DLD1 (cell line): ENCODE data around the gene DDX1.

ENCODE experiments used
- in situ Hi-C: cut with HindIII; loops from 2 replicates; pipeline ENCODE4 v1.10.0; 2017; ENCODE audit warnings: low sequenced_read_pairs

DDX1 gene

DNA sequence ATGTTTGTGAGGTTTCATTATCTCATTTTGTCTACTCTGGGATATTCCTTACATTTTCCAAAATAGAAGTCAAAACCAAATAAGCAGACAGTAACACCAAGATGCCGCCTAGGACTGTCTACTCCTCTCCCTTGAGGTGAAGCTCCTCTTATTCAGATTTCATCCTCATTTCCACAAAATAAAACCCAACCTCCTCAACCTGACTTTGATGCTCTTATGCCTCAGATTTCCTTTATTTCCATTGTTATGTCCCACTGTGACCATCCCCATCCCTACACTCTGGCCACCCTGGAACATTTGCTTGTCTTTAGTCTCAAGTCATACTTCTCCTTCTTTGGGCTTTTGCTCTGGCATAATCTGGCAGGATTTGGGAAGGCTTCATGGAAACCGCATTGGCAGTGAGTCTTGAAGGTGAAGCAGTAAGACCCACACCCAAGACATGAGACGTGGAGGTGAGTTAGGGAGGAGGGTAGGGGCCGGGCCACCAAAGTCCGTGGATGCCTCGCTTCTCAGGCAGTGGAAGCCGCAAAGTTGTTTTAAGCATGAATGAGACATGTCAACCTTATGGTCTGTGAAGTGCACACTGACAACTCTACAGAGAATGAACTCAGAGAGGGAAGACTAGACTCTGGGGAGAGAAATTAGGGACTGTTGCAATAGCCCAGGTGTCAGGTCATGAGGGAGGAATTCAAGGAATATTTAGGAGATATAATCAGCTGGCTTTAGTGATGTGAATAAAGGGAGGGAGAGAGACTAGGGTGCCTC is 63.6 kb downstream of the DDX1 start:
- in situ Hi-C loops: no loop called here

DNA sequence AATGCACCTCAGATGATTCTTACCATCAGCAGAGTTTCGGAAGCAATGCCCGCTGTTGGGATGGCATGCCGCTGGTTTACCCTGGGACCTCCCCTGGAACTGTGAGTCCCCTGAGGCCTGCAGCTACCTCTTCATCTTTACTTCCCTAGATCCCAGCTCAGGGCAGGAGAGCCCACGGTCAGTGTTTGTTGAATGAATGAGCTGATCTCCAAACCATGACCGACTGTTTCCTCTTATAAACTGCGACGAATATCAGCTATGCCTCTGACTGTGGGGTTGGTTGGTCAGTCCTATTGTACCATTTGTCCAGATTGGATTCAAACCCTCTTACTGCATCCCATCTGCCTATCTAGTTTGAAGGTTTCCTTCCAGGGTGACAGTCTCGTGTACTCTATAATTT is 64.4 kb downstream of the DDX1 start:
- in situ Hi-C loops: no loop called here

DNA sequence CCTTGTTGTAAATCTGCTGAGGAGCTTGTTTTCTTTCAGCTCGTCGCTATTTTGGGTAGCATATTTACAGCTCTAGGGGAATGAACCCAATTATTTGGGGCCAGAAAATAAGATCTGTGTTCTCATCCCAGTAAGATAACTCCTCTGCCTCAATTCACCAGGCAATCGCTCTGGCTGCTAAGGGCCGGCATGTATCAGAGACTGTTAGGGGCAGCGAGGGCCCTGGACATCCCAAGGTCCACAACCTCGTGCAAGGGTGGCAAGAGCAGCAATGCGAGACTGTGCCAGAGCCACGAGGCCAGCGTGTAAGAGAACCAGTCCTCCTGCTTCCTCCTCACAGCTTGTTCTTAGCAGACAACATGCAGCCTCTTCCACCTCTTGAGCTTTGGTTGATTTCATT is 66.1 kb downstream of the DDX1 start:
- in situ Hi-C loops: no loop called here

DNA sequence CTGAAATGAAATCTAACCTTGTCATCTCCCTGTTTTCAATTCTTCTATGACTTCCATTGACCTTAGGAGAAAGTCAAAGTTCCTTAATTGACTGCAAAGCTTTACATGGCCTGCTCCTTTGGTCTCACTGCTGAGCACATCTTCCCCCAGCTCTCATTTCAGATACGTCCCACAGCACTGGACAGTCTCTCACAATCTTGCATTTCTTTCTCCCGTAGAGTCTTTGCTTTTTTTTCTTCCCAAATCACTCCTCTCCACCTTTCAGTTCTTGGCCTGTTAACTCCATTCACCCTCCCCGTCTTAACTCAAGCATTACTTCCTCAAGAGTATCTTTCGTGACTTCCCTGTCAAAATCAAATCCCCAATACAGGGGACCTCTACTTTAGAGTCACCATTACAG is 67.2 kb downstream of the DDX1 start:
- in situ Hi-C loops: no loop called here

DNA sequence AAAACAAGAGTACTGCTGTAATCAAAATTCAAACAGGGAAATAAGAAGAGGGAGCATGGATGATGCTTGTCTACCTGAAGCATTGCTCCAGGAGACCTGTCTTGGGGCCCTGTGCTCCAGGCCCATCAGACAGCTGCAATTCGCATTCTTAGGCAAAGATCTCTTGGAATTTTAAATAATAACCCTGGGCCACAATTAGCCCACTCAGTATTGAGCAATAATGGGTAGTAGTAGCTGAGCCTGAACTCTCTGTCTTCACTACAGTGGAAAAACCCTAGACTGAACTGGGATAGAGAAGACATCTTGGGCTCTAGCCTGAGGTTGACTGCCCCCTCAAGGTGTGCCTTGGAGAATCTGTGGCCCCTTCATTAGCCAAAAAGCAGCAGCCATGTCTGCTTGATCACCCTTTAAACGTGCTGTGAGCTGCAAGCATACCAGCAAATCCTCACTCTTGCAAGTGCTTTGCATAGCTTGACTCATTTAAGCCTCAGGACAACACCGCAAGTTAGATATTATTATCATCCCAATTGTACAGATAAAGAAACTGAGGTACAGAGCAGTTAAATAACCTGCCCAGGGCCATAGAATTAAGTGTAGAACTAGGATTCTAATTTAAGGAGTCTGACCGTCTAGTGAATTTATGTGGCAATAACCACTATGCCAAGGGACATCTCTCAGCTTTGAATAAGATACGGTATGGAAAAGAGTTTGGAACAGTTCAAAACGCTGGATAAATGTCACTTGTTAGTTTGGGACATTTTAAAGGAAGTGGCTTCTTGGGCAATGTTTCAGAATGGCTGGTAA is 69.0 kb downstream of the DDX1 start:
- in situ Hi-C loops: no loop called here

DNA sequence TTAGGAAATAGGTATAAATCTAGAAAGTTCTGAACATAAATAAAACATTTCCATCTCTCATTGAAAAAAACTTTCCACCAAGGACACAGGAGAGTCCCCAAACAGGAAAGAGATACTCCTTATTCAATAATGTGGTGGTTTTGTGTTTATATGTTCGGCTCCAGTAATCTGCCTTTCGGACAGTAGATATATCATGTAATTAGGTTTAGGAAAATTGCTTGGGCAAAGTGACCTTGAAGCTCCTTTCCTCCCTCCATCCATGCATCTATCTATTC is 69.6 kb downstream of the DDX1 start:
- in situ Hi-C loops: no loop called here

DNA sequence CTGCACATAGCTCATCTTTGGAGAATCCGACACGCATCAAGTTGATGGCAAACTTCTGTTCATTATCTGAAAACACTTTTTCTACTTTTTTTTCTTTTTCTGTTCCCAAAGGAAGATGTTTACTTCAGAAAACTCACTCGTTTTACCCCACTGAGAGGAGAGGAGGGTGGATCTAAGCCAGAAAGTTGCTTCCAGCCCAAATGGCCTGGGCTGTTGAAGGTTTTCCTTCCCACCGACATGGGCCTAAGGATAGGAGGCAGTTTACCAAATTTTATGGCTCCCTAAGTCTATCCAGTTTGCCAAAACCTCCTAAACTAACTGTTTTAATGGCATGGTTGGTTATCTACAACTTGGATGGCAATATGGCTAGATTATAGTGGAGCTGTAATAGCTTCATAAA is 70.4 kb downstream of the DDX1 start:
- in situ Hi-C loops: no loop called here

DNA sequence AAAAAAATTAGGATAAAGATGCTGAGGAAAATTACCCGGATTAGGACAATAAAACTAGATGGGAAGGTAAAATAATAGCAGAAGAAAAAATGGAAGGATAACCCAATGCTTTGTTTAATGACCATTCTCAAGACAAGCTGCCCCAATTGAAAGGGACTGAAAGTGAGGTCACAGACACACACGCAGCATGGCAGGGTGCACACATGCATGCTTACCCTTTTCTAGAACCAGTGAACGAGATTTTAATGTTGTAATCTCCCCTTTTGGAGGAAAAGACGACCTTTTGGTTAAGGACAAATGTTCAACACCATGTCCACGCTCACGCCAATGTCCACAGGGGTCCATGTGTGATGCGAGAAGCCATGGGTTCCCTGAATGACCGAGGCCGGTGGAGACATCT is 70.9 kb downstream of the DDX1 start:
- in situ Hi-C loops: no loop called here

DNA sequence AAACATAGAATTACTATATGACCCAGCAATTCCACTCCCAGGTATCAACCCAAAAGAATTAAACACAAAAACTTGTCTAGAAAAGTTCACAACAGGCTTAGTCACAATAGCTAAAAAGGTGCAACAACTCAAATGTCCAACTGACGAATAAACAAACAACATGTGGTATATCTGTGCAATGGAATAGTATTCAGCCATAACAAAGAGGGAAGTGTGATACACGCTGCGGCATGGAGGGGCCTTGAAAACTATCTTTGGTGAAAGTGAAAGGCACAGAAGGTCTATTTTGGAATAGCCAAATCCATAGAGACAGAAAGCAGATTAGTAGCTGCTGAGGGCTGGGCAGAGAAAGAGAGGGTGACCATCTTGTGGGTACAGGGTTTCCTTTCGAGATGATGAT is 72.1 kb downstream of the DDX1 start:
- in situ Hi-C loops: no loop called here

DNA sequence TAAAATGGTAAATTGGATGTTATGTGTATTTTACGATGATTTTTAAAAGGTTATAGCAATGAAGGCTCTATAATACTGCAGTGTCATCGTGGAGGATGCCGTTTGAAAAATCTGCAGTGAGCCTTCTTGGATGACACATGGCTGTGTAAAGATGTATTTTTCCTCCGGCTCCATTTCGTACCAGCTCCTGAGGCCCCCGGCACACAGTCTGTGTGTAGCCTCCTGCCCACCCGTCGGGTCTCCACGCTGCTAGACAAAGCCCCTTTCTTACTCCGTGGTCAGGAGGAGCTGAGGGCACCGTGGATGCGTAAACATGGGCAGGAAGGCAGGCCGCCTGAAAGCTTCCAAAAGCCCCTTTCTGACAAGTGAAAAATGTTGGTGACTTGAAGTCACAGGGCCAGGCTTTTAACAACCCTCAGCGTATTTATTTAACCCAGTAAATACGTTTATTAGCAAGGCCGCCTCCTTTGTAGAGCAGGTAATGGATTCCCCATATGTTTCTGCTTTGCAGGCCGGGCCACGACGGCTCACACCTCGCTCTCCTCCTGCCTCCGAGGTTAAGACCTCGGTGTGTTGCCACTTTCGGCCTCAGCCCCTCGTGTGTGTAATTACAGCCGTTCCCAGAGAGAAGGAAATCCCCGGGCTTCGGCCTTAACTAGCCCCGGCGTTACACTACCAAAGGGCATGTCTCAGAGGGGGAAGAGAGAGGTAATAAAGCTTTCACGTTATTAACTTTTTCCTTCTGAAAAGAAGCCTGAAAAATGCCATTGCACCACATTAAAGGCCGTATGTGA is 72.8 kb downstream of the DDX1 start:
- in situ Hi-C loops: no loop called here

DNA sequence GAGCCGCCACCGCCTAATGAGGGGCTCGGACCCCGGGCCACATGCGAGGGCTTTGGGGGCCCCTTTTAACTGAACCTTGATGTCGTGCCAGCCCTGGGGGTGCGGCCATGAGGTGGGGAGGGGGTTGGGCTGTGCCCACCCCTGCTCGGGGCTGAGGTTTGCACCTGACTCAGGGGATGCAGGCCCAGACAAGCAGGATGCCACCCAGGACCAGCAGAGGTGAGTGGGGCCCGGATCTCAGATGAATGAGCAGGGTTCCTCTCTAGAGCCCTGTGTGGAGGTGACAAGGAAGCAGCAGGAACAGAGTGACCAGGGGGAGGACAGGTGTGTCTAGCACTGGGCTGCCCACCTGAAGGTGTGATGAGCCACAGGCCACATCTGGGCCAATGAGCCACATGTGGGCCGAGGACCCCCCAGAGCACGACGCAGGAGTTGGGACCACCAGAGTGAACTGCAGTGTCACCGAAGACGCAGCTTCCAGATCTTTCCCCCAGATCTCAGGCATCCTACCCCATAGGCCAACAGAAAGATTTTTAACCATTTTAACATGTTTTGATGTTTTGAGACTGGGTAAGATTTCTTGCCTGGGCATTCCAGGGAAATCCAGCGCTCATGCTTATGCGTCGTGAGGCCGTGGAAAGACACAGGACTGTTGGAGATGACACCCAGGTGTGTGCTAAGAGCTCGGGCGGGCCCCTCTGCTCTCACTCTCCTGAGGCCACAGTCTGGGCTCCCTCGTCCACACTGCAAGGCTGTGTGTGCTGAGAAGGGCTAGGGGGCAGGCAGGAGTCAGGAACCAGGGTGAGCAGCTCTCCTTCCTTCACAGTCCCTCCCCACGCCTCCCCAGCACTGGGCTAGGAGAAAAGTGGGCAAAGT is 73.6 kb downstream of the DDX1 start:
- in situ Hi-C loops: no loop called here

DNA sequence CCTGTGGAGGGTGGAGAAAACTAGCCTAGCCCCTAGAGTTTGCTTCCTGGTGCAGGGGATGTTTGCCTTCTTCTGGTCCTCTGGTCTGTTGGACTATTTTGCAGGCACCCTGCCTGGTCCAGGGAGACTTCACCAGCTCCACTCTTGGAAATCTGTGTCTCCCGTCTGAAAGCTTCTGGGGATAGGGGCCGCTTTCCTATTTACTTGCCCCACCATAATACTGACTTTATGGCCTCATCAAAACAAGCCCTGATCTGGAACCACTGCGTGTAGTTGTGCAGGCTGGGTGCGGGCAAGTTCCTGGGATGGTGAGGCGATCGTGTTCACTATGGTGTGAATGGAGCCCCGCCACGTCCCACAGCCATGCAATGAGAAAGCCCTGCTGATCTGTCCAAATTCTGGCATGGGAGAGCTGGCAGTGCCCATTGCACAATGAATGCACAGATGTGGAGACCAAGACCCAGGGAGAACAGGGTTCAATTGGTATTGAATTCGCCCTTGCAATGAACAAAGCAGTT is 74.3 kb downstream of the DDX1 start:
- in situ Hi-C loops: no loop called here

DNA sequence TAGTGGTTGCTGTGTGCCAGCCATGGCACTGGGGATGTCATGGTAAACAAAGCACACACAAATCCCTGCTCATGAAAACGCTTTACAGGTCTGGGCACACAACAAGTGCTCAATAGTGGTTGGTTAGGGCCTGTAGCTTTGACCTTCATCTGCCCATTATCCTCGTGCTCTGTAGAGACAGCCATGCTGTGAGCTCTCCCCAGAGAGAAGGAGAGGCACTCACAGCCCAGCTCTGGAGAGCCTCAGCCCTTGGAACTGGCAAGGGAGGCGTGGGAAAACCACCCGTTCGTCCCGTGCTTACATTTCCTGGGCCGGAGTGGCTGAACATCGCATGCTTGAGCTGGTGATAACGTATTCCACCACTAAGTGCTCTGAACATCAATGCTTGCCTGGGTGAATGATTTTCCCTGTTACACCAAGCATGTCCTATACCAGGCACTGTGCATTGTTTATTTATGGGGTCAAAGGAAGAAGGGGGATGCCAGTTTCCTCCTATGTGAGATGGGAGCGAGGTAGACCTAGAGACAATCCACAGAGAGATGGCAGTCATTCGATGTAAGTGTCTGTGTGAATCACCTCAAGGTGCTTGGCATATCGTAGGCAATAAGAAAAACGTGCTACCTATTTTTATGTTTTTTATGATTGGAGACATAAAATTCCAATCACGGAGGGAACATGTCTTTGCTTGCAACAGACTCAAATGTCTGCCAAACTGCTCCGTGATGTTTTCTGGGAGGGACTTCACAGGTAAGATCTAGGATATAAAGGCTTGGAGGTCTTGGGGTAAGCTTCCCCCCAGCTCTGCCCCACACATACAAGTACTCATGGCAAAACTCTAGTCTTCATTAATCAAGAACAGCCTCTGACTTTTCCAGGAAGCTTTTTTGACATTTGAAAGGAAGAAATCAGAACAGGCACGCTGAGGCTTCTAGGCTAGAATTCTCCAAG is 75.5 kb downstream of the DDX1 start:
- in situ Hi-C loops: no loop called here

DNA sequence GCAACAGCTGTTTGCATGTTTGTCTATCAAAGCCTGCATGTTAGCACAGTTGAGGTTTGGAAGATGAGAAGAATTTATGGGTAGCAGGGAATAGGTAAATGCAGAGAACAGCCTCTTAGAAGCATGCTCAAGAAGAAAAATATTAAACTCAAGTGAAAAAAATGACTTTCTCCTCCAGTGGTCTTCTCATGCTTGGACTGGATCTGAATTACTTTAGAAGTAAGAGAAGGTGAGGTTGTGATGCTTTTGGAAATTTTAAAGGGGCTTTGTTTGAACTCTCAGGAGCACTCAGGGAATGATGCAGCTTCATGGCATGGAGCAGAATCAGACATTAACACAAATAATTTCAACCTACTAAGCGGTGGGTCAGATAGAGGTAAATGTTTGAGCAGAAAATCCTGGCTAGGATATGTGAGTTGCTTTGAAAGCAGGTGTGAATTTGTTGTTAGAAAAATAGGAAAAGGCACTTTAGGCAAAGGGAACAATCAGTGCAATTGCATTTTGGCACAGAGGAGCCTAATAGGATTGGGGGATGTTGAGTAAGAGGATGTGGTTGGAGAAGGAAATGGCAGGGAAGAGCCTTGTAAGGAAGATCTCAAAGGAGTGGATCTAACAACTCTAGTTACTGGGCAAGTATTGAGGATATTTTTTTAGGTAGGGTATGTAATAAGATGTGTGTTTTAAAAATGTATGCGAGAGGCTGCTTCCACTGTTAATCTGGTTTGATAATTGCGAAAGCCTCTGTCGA is 76.3 kb downstream of the DDX1 start:
- in situ Hi-C loops: no loop called here

DNA sequence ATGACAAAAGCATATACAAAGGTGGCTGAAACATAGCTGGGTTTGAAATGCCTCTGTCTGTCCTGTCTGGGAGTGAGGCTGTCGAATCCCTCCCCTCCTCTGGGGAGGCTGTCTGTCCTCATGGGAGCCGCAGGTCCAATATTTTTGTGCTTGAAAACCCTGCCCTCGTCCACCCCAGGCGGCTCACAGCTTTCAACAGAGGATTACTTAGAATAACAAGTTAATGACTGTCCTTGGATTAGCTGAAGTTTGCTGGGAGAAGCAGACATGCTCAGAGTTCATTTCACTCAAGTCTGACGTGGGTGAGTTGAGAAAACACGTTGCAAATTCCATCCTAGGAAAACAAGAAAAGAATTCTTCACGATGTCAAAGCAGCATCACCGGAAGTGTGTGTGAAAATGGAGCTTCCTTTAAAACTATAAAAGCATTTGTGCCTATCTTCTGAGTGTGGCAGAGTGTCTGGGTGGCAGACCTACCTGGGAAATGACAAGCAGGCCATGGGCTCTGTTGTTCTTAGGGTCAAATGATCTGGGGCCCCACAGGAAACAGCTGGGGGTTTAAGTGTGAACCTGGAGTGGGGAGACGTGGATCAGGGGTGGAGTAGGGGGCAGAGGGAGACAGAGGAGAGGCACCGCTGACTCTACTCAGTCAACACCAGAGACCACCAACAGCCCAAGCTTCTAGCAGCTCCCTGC is 77.1 kb downstream of the DDX1 start:
- in situ Hi-C loops: no loop called here

DNA sequence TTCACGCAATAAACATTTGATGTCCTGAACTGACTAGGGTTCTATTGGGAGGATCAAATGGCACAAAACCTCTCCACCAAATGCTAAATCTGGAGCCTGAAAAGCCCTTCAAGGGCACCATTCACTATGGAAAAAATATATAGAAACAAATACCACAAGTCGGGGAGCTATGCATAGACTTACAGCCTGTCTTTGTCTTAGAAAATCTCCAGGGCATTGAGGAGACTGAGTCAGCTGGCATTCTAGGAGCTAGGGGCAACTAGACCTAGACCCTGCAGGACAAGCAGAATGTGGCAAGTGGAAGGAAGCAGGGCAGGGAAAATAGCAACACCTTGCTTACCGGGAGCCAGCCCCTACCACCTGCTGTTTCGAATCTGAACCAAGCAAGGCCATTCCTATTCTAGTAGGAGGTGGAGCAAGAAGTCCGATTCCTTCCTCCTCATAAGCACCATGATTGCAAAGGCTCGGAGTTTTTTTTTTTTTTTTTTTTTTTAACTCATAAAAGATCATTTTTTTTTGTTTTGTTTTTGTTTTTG is 77.8 kb downstream of the DDX1 start:
- in situ Hi-C loops: no loop called here

DNA sequence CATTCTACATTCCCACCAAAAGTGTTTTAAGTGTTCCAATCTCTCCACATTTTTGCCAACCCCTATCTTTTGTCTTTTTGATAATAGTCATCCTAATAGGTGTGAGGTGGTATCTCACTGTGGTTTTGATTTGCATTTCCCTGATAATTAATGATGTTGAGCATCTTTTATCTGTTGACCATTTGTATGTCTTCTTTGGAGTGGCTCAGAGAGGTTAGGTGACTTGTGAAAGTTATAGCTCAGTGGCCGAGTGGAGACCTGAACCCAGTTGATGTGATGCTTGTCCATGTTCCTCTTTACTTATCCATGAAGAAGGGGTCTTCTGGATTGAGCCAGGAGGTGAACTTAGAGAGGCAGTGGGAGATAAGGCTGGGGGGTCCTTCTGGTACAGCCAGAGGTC is 78.8 kb downstream of the DDX1 start:
- in situ Hi-C loops: no loop called here

DNA sequence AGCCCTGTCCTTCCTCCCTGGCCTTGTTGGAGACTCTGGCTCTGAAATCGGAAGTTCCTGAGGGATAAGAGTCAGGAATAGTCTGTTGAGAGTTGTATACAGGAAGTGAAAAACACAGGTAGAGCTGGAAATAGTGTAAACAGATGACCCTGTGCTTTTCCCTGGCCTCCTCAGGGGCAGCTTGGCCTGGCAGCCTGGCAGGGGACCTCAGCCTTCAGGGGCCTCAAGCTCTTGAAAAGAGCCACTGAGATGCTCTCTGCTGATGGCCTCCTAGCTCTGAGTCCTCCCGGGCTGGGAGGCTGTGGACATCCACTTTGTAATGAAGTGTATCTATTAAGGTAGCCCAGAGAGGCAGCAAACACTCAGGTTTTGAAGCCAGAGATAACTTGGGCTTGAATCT is 79.3 kb downstream of the DDX1 start:
- in situ Hi-C loops: no loop called here
